ENCODE results near the gene PIMREG. TPM values are rescaled to one million over a fixed set of nuclear protein-coding genes. Genes with fewer than 3 reads are reported as not detected.
A peak's percentile ranks its signal among the peaks of the same experiment; 100 is the strongest.

The PIMREG gene
- total RNA-seq, 3 donors from 2014 or later, result 0.95 to 13.0 (median 3.2) TPM

DNA sequence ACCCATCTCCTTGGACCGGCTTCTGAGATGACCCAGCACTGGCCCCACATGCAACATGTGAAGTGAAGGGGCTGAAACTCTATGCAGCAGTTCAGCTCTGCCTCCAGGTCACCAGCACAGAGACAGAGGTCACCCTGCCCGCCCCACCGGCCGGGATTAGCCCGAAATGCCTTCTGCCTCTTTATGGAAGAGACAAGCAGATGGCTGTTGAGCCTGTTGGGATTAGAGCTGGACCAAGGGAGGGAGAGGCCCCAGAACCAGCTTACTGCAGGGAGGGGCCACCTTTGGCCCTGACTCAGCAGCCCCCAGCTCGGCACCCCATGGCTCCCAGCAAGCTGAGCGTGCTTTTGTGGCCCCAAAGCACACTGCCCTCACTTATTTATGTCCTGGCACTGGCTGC lies 15.0 kb upstream of the PIMREG start:
- Histone ChIP-seq H3K36me3 (ENCODE audit: low read depth) (no peaks in the 10 kb centered on the region), H3K9me3 (peaks cover 6% of the 10 kb centered on the region), H3K4me3 (no peak overlapping the region), H3K4me1 (ENCODE audit: low read depth) (no peaks in the 10 kb centered on the region)
- TF ChIP-seq, protein P1, sequence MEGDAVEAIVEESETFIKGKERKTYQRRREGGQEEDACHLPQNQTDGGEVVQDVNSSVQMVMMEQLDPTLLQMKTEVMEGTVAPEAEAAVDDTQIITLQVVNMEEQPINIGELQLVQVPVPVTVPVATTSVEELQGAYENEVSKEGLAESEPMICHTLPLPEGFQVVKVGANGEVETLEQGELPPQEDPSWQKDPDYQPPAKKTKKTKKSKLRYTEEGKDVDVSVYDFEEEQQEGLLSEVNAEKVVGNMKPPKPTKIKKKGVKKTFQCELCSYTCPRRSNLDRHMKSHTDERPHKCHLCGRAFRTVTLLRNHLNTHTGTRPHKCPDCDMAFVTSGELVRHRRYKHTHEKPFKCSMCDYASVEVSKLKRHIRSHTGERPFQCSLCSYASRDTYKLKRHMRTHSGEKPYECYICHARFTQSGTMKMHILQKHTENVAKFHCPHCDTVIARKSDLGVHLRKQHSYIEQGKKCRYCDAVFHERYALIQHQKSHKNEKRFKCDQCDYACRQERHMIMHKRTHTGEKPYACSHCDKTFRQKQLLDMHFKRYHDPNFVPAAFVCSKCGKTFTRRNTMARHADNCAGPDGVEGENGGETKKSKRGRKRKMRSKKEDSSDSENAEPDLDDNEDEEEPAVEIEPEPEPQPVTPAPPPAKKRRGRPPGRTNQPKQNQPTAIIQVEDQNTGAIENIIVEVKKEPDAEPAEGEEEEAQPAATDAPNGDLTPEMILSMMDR (IDR thresholded peaks at IDR 0.05), result no peak
- no peak for ATAC-seq
- DNase-seq, result no peak
- intact Hi-C loops (cut with DNase I, micrococcal nuclease), result no loop called here

DNA sequence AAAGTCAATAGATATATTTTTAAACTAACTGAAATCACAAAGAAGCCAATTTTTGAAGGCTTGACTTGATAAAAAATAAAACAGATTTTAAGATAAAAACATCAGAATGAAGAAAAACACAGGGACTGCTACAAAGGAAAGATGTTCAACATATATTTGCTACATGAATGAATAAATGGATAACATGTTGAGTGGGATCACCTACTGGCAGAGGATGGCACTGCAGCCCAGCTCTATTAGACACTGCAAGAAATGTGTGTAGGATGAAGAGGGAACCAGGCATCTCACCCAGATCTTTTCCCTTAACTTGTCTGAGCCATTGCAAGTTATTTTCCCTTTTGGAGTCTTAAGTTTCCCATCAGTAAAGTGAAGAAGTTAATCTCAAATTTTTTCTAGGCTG lies 13.5 kb upstream of the PIMREG start:
- TF ChIP-seq, protein P1 (IDR thresholded peaks at IDR 0.05), result no peak
- DNase-seq (no peak), ATAC-seq (no peak)
- no peak overlapping the region for H3K4me3 ChIP-seq
- H3K9me3 ChIP-seq, result peaks cover 6% of the 10 kb centered on the region
- intact Hi-C loops (cut with DNase I, micrococcal nuclease), result no loop called here
- H3K4me1 ChIP-seq (ENCODE audit: low read depth), result no peaks in the 10 kb centered on the region
- no peaks in the 10 kb centered on the region for H3K36me3 ChIP-seq (ENCODE audit: low read depth)

DNA sequence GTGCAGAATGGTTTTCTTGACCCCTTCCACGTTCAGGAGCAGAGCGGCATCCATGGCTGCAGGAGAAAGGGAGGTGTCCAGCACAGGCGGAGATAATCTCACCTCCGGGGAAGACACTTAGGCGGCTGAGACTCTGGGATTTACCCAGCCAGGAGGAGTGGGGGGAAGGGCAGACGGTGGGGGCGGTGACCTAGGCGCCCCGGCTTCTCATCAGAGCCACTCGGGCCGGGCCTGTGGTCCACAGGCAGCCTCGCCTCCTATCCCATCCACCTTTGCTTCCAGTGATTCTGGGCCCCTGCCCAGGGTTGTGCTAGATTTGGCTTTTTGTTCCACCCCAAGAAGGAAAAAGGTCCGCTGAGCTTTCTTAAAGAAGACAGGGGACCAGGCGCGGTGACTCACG lies 9.2 kb upstream of the PIMREG start, which contains the start of gene AIPL1:
AIPL1 (minus strand) TSS at position 71 of the 400 bp plus-strand sequence; CDS start at position 54, 17 bp downstream.
- intact Hi-C loops (cut with DNase I, micrococcal nuclease), result no loop called here
- Histone ChIP-seq H3K36me3 (ENCODE audit: low read depth) (no peaks in the 10 kb centered on the region), H3K4me1 (ENCODE audit: low read depth) (no peaks in the 10 kb centered on the region), H3K4me3 (no peak within 1 kb of the TSS), H3K9me3 (peaks cover 6% of the 10 kb centered on the region)
- TF ChIP-seq, protein P1 (IDR thresholded peaks at IDR 0.05), result no peak
- no peak for ATAC-seq
- no peak for DNase-seq

DNA sequence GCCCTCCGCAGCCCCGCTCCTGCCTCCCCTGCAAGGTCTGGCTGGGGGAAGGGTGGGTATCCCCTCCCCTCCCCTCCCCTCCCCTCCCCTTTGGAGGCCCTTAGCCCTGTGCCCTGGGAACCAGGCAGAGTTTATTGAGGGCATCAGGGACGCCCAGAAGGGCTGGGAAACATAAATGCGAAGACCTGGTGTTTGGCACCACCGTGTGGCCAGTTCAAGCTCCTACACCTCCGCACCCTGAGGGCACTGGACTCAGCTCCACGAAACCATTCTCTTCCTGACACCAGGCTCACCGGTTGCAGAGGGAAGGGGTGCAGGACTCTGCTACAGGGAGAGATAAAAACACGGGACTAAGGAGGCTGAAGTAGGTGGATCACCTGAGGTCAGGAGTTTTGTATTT lies 8.3 kb upstream of the PIMREG start:
- no peak overlapping the region for H3K4me3 ChIP-seq
- TF ChIP-seq, protein P1 (IDR thresholded peaks at IDR 0.05), result peak; percentile 71
- peaks cover 2% of the 10 kb centered on the region for H3K9me3 ChIP-seq
- no peaks in the 10 kb centered on the region for H3K4me1 ChIP-seq (ENCODE audit: low read depth)
- DNase-seq (peak in 2 of 3 donors; percentile 67 to 69), ATAC-seq (peak; percentile 96)
- intact Hi-C loops (cut with DNase I, micrococcal nuclease), result no loop called here
- H3K36me3 ChIP-seq (ENCODE audit: low read depth), result no peaks in the 10 kb centered on the region

DNA sequence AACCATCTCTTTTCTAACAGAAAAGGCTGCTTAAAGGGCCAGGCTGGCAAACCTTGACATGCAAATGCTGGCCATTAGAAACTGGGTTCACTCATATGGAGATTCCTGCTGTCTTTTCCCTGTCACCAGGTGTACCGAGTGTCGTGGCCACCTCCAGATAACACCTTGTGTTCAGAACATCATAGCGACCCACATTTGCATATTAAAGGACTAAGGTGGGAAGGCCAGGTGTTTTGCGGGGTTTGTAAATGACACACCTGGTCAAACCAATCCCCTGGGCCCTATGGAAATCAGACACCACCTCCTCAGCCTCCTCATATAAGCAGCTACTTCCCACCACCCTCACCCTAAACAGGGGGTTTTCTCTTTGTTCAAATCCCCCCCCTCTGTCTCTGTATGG lies 6.8 kb upstream of the PIMREG start:
- intact Hi-C loops (cut with DNase I, micrococcal nuclease), result no loop called here
- H3K4me1 ChIP-seq (ENCODE audit: low read depth), result no peaks in the 10 kb centered on the region
- no peaks in the 10 kb centered on the region for H3K9me3 ChIP-seq
- no peak overlapping the region for H3K4me3 ChIP-seq
- TF ChIP-seq, protein P1 (IDR thresholded peaks at IDR 0.05), result no peak
- no peak for DNase-seq
- no peak for ATAC-seq
- H3K36me3 ChIP-seq (ENCODE audit: low read depth), result no peaks in the 10 kb centered on the region

DNA sequence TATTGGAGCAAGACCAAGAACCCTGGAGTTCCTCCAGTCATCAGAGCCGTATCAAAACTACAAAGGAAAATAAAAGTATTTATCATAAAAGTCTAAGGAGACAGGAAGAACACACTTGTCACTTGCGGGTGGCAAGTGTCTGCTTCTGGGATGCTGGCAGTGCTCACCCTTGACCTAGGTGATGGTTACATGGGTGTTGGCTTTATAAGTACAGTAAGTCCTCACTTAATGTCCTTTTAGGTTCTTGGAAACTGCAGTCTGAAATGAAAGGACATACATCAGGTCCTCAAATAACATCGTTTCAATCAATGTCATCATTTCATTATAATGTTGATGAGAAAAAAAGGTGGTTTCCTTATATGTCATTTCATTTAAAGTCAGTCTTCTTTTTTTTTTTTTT lies 6.3 kb upstream of the PIMREG start:
- intact Hi-C loops (cut with DNase I, micrococcal nuclease), result no loop called here
- H3K4me3 ChIP-seq, result no peak overlapping the region
- DNase-seq (no peak), ATAC-seq (peak; percentile 25)
- no peaks in the 10 kb centered on the region for H3K36me3 ChIP-seq (ENCODE audit: low read depth)
- TF ChIP-seq, protein P1 (IDR thresholded peaks at IDR 0.05), result no peak
- no peaks in the 10 kb centered on the region for H3K4me1 ChIP-seq (ENCODE audit: low read depth)
- H3K9me3 ChIP-seq, result no peaks in the 10 kb centered on the region
